HG02642 (cell line): ENCODE measurements around the gene ARHGDIA.

Source experiments
- ATAC-seq: cut with Tn5 transposase; IDR thresholded peaks from one replicate; pipeline ENCODE4 v1.9.1; 2021; ENCODE audit warnings: mild to moderate bottlenecking; ENCODE audit not compliant: unreplicated experiment, poor library complexity

Gene ARHGDIA

DNA sequence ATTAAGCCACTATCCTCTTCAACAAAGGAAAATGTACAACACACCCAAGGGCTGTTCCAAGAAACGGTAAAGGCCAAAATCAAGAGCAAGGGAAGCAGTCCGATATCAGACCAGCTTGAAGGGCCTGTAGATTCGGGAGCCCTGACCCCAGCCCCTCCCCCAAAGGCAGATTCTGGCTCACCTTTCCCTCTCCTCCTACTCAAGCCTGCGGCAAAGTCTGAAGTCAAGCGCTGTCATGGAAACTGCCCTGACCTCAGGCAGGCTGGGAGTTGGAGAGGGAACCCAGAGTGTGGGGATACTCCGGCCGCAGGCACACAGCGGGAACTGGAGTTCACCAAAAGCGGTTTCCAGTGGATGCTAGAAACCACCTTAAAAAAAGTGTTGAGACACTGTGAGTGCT, 18.5 kb upstream of the ARHGDIA start:
- ATAC-seq = no peak

DNA sequence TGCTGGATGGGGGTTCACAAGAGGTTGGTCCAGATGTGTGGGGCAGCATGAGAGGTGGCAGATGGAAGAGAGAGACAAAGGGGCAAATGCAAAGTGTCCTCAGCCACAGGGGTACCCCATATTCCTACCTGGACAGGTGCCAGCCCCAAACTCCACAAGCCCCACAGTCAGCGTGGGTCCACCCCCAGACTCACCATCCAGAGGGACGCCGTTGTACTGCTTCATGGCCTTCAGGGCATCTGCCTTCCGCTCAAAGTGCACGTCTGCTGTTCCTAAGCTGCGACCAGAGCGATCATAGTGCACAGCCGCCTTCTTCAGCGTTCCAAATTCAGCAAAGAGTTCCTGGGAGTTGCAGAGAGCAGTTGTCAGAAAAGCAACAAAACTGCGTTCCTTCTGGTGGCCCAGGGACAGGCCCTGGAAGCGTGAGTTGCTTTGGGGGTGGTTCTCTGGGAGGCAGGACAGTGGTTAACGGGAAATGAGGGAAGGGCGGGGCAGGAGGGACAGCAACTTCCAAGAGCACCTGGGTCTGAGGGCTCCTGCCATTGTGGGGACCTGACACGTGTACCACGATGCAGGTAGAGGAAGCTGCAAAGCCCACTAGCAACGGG, 18.0 kb upstream of the ARHGDIA start:
- ATAC-seq = no peak

DNA sequence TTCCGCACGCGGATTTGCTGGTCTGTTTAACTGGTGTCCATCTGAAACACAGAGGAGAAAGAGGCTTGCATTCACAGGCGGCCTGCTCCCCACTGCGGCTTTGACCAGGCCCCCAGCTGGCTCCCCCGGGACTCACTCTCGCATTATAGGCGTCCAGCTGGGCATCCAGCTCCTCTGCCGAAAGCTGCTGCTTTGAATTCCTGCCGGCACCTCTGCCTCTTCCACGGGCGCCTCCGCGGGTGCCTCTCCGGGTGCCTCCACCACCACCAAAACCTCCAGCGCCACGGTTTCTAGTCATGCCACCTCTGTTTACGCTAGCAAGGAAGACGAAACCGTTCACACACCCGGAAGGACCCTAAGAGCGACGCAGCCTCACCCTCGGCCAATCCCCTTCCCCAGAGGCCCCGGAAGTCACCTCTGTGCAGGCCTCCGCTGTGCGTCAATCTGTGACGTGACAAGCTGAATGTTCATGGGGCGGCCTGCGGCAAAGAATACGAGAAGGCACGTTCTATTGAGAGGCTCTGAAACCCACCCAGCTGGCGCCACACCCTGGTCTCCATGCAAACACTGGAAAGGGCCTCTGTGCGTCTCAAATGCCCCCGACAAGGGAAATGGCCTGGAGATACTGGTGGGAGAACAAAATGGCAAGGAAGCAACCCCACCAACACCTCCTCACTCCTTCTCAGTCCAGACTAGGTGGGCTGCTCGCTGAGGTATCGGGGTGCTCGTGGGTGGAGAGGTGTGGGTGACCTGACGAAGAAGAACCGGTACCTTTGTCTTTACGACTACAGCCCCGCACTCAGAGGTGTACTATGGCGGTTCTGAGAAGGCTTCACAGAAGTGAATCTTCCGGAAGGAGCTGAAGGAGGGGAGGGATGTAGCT, 17.2 kb upstream of the ARHGDIA start:
- ATAC-seq = no peak

DNA sequence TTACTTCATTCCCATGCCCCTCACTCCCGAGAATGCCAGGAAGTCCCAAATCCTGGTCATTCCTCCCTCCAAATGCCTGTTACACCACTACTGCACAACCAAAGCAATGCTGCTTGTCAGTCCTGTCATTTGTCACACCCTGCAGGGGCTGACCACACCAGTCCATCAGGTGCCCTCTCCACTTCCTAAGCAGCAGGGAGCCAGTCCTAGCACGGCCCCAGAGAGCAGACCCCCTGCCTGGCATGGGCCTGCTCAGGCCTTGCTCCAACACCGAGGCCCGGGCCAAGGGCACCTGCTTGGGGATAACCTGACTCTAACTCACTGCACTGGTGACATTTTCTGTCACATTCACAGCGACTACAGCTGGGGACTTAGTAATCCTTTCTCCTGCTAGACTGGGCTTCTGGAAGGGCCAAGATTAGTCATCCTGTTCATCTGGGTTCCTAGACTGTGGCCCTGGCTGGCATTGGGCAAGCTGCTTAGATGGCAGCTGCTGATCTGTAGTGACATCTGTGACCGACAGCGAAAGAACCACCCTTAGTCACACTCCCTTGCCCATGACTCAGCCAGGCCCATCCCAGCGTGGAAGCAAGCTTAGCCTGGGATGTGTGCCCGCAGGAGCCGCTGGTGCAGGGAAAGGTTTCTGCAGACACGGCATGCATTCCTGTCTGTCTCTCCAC, 14.9 kb upstream of the ARHGDIA start:
- ATAC-seq = no peak

DNA sequence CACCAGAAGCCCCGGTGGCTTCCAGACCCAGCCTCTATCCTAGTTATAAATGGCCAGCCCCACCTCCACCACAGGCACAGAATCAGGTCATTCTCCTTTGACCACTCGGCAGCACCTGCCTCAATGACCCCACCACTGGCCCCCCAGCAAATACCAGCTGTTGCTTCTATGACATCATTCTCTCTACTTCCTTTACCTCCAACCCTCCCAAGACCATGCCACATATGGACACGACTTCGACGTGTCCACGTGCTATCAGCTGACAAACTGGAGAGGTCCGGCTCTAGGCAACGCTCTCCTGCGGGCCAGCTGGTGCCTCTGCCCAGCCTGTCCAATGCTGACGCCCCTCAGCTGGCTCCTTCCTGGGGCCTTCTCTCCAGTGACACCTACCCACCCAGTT, 14.3 kb upstream of the ARHGDIA start:
- no peak for ATAC-seq

DNA sequence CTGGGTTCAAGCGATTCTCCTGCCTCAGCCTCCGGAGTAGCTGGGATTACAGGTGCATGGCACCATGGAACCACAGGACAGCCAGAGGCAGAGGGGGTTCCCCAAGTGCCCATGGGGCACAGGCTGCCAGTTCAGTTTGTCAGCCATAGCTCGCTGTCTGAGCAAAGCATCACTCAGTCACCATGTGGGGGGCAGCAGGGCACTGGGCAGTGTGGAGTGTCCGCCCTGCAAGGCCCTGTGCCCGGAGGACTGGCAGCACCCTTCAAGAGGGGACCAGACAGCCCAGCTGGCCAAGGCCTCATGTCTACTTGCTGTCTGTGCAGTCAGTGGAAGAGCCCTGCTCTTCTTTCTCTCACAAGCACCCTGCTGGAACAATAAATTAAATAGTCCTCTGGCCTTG, 13.8 kb upstream of the ARHGDIA start:
- no peak for ATAC-seq

DNA sequence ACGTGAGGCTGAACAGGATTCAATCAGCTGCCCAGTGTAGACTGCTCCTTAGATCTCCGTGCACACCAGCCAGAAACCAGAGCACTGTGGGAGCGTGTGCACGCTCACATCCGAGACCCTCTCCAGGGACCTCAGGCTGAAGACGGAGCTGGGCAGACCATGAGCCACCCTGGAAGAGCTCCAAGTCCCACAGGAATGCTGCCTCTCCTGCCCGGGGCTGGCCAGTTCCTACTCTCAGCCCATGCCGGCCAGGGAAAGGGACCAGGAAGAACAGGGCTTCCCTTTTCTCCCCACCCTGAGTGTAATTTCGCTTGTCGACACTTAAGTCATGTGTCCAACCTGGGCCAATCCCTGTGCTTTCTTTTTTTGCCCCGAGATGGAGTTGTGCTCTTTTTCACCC, 13.4 kb upstream of the ARHGDIA start:
- ATAC-seq = no peak

DNA sequence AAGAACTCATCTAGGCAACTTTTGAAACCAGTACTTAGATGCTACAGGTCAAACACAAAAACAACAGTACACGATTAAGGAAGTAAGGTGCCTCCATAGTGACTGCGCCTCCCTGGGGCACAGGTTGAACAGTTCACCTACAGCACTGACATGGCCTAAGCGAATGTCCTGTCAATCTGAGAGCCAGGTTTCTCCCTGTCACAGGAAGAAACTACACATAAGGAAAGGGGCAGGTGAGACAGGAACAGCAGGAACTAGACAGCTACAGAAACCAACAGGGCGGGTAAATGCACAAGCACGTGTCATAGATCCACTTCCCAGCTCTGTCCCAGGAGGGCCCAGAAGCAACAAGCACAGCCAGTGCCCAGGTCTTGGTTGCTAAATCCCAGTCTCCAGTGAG, 8.0 kb upstream of the ARHGDIA start:
- ATAC-seq = no peak

DNA sequence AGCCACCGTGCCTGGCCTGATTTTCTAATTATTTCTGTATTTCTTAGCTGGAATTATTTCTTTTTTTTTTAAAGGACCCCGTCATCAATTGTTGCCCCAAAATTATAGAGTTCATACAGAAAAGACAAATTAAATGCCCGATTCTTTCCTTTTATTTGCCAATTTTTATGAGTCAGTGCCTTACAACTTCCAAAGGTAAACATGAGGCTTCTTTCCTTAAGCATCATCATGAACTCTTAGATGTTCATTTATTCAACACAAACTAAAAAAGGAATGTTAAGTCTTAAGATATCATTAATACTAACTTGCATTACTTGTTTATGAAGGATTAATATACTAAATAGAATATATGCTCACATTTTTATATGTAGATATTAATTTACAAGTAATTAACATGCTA, 7.2 kb upstream of the ARHGDIA start:
- no peak for ATAC-seq

DNA sequence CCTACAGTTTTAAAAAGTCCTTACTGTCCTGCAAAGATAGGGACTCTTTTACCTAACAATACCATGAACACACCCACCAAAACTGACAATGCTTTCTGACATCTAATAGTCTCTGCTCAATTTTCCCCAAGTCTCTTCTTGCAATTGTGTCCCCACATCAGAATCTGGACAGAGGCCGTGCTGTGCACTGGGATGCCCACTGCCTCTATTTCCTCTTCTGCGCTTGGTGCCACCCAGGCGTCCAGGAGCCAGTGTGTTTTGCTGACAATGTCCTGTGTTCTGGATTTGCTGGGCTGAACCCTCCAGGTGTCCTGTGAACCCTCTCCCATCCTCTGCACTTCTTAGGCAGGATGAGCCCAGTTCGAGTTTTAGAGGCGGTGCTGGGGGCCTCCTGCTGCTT, 6.4 kb upstream of the ARHGDIA start:
- no peak for ATAC-seq

DNA sequence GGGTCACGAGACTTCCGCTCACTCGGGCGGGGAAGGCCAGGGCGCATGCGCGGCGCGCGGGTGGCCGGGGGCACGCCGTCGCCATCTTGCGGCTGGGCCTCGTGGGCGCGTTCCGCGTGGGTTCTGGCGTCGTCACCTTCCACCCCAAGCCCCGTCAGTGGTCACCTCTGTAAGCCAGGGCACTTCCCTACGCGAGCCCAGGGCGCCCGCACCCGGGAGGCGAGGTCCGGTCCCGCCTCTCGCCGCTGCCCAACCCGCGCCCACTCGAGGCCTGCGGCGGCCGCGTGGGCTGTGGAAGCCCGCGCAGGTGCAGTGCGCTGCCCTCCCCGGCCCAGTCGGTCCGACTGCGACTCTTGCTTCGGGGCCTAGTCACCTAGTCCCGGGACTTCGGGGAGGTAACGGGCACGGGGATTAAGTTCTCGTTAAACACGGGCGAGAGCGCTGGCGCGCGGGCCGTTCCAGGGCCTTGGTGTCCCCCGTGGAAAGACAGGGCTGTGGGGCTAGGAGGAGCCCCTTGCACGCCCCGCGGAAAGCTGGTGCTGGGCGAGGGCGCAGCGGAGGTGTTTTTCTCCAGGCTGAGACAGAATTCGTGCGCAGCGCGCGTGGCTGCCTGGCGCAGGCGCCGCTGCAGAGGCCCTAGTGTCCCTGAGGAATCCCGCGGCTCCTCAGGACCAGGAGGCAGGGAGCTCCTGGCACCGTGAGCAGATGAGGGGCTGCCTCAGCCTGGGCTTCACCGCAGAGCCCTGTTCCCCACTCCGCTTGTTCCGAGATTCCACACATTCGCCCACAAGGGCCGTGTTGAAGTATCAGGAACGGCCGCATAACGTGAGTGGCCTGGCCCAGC, 472 bp upstream of the ARHGDIA start:
- ATAC-seq = peak; percentile 64

DNA sequence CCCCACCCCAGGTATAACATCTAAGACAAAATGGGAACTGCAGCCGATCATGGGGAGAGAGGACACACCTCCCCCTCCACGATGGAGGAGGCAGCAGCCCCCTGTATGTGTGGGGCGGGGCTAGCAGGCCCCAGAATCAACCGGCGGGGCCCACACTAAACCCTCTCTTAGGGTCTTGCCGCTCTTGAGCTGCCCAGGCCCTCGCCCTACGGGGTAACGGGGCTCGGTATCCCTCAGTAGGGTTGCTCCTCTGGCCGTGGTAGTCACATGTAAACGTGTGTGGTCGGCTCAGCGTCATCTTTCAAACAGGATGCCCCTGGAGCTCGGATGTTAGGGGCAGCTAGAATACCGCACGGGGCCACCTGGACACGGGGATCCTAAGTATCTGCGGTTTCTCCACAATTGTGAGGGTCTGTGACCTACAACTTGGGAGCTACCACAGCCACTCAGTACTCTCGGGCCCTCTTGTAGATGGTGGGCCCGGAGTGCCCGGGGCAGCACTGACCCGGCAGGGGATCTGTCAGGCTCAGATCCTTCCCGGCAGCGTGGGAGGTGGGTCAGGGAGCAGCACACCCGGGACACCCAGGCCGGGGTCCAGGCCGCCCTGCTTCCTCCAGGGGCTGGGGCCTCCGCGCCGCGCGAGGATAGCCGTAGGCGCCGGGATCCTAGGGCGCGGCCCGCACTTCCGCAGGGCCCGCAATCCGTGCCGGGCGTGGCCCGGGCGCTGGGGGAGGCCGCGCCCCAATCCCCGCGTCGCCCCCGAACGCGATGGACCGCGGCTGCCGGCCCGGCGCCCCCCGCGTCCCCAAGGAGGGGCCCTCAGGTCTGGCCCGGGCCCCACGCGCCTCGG, 781 bp downstream of the ARHGDIA start:
- peak; percentile 16 for ATAC-seq

DNA sequence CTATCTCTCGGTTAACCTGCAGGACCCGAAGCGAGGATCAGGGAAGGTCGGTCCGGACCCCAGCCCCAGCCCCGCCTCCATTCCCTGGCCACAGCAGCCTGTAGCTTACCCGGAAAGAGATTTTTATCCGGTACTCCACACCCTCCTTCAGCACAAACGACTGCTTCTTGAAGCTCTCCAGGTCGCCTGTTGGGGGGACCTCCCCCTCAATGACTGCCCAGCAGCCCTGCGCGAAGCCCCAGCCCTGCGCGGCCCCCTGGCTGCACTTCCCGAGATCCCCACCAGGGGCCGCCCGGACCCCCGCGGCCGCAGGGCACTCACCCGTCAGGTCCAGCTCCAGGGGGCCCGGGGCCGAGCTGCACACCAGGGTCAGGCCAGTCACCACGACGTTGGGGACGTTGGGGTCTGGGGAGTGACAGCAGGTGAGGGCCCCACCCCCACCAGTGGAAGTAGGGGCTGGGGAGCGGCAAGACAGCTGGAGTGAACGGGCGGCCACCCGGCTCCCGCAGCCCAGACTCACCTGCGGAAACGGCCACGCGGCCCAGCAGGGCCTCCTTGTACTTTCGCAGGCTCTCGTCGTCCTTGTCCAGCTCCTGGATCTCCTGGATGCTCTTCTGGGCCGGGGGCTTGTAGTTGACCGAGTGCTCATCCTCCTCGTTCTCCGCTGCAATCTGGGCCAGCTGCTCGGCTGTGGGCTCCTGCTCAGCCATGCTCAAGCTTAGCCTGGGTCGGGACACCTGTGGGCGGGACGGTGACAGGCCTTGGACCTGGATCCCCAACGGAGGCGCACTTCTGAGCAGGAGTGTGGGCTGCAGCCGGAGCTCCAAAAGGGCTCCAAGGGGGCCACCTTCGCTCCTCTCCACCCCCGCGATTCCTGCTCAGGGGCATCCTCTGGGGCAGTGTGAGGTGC, 1.7 kb downstream of the ARHGDIA start:
- no peak for ATAC-seq

DNA sequence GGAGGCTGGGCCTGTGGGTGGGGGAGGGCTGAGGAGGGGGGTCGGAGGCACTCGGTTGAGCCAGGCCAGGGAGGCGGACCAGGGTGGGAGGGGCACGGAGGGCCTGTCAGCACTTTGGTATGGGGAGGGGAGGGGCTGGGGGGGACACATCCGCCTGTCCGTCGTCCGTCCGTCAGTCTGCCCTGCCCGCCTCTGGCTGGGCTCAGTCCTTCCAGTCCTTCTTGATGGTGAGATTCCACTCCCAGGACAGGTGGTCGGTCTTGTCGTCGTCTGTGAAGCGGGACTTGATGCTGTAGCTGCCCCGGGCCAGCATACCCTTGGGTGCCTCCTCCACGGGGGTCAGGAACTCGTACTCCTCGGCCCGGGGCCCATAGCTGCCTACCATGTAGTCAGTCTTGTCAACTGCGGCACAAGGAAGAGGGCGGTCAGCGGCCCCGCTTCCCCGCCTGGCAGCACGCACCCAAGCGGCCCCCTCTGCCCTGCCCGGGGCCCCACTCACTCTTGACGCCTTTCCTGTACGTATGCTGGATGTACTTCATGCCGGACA, 2.4 kb downstream of the ARHGDIA start:
- no peak for ATAC-seq

DNA sequence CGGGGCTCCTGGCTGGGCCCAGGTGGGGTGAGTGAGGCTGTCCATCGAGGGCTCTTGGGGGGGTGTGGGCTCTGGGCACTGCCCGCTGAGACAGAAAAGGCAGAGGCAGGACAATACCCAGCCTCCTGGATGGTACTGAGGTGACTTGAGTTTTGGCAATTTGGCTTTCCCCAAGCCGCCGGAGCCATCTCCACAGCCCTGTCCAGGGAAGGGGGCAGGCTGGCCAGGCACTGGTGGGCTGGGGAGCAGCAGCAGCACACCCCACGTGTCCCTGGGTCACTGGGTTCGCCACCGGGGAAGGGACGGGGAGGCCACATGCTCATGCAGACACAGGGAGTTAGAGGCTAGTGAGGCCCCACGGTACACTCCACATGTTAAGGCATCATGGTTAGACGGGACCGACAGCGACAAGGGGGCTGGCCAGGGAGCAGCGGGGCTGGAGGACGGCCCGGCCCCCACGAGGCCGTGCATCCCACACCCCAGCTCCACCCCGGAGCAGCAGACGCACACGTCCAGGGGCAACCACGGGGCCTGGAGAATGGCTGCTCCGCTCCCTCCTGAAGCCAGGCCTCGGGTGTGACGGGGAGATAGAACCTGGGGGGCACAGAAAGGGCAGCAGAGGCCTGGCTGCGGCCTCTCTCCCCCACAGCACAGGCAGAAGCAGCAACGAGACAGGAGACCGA, 3.0 kb downstream of the ARHGDIA start:
- ATAC-seq = no peak

DNA sequence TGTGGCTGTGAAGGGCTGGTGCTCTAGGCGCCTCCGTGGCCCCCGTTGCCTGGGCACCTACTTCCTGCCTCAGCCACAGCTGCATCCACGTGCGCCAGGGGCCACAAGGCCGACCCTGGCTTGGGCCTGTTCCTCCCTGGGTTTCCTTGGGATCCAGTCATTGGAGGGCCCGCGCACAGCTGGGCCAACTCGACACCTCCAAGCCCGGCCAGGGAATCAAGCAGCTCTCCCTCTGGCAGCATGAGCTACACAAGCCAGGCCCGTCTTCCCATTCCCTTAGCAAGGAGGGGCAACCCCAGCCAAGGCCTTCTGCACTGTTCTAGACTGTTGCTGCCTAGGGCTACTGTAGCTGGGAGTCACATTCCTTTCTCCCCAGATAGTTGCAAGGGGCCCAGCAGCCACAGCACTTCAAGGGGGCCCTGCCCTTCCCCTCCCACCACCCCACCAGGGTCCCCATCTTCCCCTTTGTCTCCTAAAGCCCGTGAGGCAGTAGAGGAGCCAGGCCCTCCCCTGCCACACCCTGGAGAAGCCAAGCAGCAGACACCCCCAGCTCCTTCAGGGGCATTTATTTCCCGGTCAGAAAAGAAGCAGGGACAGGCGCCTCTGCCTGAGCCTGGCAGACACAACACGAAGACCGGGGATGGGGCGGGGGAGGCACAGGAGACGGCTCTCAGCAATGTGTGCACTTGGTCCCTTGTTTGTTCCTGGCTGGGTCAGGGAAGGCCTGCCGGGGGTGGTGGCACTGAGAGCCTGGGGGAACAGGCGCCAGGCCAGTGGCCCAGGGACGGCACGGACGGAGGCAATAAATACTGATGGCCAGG, 3.8 kb downstream of the ARHGDIA start:
- no peak for ATAC-seq
